K562 (cell line): ENCODE data around the gene PYGO2. TPM values are rescaled to one million over a fixed set of nuclear protein-coding genes. Genes with fewer than 3 reads are reported as not detected.

Experiments used
- ARID1B ChIP-seq: fragments of 450-650 bp; IDR thresholded peaks from 2 replicates; pipeline ENCODE4 v1.6.1; 2016; ENCODE audit warnings: antibody characterized with exemption, mild to moderate bottlenecking, inconsistent platforms
- CUX1 ChIP-seq: fragments of 200-800 bp; sonication (Bioruptor generic); IDR thresholded peaks from 2 replicates; pipeline ENCODE4 v1.6.1; 2016; ENCODE audit warnings: missing genetic modification characterization, missing compliant biosample characterization
- ERF ChIP-seq: fragments of 450-650 bp; formaldehyde crosslinking; IDR thresholded peaks from 2 replicates; pipeline ENCODE4 v1.4.0; 2020; ENCODE audit warnings: mild to moderate bottlenecking, mixed read lengths
- HLTF ChIP-seq: fragments of 450-650 bp; IDR thresholded peaks from 2 replicates; pipeline ENCODE4 v1.6.1; 2016
- HNRNPLL ChIP-seq: fragments of 200-400 bp; formaldehyde crosslinking; IDR thresholded peaks from 2 replicates; pipeline ENCODE4 v1.6.1; 2017; ENCODE audit warnings: low read length, low read depth, mild to moderate bottlenecking; ENCODE audit not compliant: poor library complexity, severe bottlenecking
- NCOR1 ChIP-seq: fragments of 450-650 bp; IDR thresholded peaks from 2 replicates; pipeline ENCODE4 v1.6.1; 2016; ENCODE audit warnings: mild to moderate bottlenecking, moderate library complexity
- PRDM10 ChIP-seq: fragments of 450-650 bp; IDR thresholded peaks from 2 replicates; pipeline ENCODE4 v1.6.1; 2018; ENCODE audit not compliant: partially characterized antibody
- SAFB ChIP-seq: fragments of 200-400 bp; formaldehyde crosslinking; IDR thresholded peaks from 2 replicates; pipeline ENCODE4 v1.6.1; 2017; ENCODE audit warnings: low read depth, low read length, borderline replicate concordance
- SIX5 ChIP-seq, 2 experiments: IDR thresholded peaks; 2 replicates each; pipeline ENCODE4 v1.6.1; 2011; ENCODE audit warnings: low read length in 2 of 2, borderline replicate concordance in 1 of 2, low read depth in 1 of 2, mild to moderate bottlenecking in 1 of 2, moderate library complexity in 1 of 2; ENCODE audit not compliant: insufficient read depth in 1 of 2
- SRSF3 ChIP-seq: fragments of 200-400 bp; formaldehyde crosslinking; IDR thresholded peaks from 2 replicates; pipeline ENCODE4 v1.6.1; 2016; ENCODE audit warnings: mild to moderate bottlenecking, low read length, moderate library complexity; ENCODE audit not compliant: insufficient read depth
- TAF1 ChIP-seq: IDR thresholded peaks from 2 replicates; pipeline ENCODE4 v1.6.1; 2011; ENCODE audit warnings: mild to moderate bottlenecking, low read length, moderate library complexity; ENCODE audit not compliant: insufficient read depth, control insufficient read depth, severe bottlenecking; ENCODE audit errors: extremely low read depth
- YY1 ChIP-seq, 3 experiments: IDR thresholded peaks; 2 replicates each; pipeline ENCODE4 v1.6.1; 2011; ENCODE audit warnings: low read length in 2 of 3, mild to moderate bottlenecking in 2 of 3, moderate library complexity in 2 of 3, borderline replicate concordance in 1 of 3, control low read depth in 1 of 3, low read depth in 1 of 3; ENCODE audit not compliant: insufficient read depth in 3 of 3, insufficient replicate concordance in 2 of 3, control insufficient read depth in 1 of 3, insufficient read length in 1 of 3; ENCODE audit errors: extremely low read depth in 1 of 3
- polyA plus RNA-seq, 8 experiments: library from polyadenylated mRNA; depleted of rRNA in 4 of 8; stranded (reverse) in 5 of 8; unstranded in 3 of 8; fragments of >200 nt; fragmentation: Nextera tagmentation in 2 of 8; fragmentation: Illumina TruSeq in 1 of 8; extraction: Ambion mirVana in 2 of 8; extraction: Trizol in 1 of 8; gene quantifications; 2 replicates each; pipeline versions ENCODE4 v1.2.1 to v1.2.3, GENCODE V29; 2011 to 2014; ENCODE audit warnings: inconsistent platforms in 1 of 8, missing spikeins in 1 of 8
- total RNA-seq, 7 experiments: library from RNA; depleted of rRNA in 6 of 7; stranded (reverse); fragments of >200 nt in 6 of 7; fragmentation: Illumina TruSeq in 2 of 7; extraction: Trizol in 2 of 7; gene quantifications; 2 replicates each; pipeline versions ENCODE4 v1.2.1 to v1.2.3, GENCODE V29; 2011 to 2021; ENCODE audit warnings: low replicate concordance in 1 of 7
- TF ChIP-seq, protein P1 (sequence below), 2 experiments: IDR thresholded peaks; 2 replicates each; pipeline ENCODE4 v1.6.1; 2011; ENCODE audit warnings: borderline replicate concordance in 1 of 2, control low read depth in 1 of 2, low read depth in 1 of 2, low read length in 1 of 2, mild to moderate bottlenecking in 1 of 2, mixed read lengths in 1 of 2, moderate library complexity in 1 of 2; ENCODE audit not compliant: insufficient read depth in 1 of 2, insufficient read length in 1 of 2, poor library complexity in 1 of 2, severe bottlenecking in 1 of 2; ENCODE audit errors: extremely low read depth in 1 of 2
- TF ChIP-seq, protein P2 (sequence below): fragments of 250-450 bp; sonication (Bioruptor Pico); IDR thresholded peaks from 2 replicates; pipeline ENCODE4 v1.8.0; 2022; ENCODE audit warnings: moderate library complexity, mild to moderate bottlenecking, inconsistent platforms

The PYGO2 gene
- total and polyA plus RNA-seq, 9 of the 15 experiments (the other 6 are each of a cell fraction or from before 2014, with no cell fraction given), result 8.3 to 36.2 (median 18.2) TPM

- peak; percentile 33 for TF ChIP-seq PRDM10
- TF ChIP-seq NCOR1, result no peak
- TF ChIP-seq CUX1 (CRISPR knock-in tag), result no peak
- TF ChIP-seq HLTF, result no peak
- TF ChIP-seq ARID1B, result no peak; the same call in 1 of the 2 replicates
- TF ChIP-seq TAF1, result peak; percentile 36
- TF ChIP-seq, protein P1, sequence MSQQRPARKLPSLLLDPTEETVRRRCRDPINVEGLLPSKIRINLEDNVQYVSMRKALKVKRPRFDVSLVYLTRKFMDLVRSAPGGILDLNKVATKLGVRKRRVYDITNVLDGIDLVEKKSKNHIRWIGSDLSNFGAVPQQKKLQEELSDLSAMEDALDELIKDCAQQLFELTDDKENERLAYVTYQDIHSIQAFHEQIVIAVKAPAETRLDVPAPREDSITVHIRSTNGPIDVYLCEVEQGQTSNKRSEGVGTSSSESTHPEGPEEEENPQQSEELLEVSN (IDR thresholded peaks at IDR 0.05; ENCODE audit: borderline replicate concordance in 1 of 2, extremely low read depth in 1 of 2, insufficient read depth in 1 of 2, insufficient read length in 1 of 2, low read depth in 1 of 2, low read length in 1 of 2, poor library complexity in 1 of 2, severe bottlenecking in 1 of 2), result peak in 1 of 2 experiments; percentile 24
- 0 out of 2 replicates have a peak, but pooled peaks have one; percentile 17 for TF ChIP-seq ERF (CRISPR knock-in tag)
- peak in 2 of 3 experiments; percentile 67 to 76 for TF ChIP-seq YY1 (IDR thresholded peaks at IDR 0.05; ENCODE audit: borderline replicate concordance in 1 of 3, control insufficient read depth in 1 of 3, extremely low read depth in 1 of 3, insufficient read depth in 3 of 3, insufficient read length in 1 of 3, insufficient replicate concordance in 2 of 3, low read depth in 1 of 3, low read length in 2 of 3)
- no peak for TF ChIP-seq HNRNPLL
- no peak for TF ChIP-seq SAFB
- no peak for TF ChIP-seq SRSF3
- TF ChIP-seq, protein P2, sequence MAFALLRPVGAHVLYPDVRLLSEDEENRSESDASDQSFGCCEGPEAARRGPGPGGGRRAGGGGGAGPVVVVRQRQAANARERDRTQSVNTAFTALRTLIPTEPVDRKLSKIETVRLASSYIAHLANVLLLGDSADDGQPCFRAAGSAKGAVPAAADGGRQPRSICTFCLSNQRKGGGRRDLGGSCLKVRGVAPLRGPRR, result no peak
- no peak for TF ChIP-seq SIX5 (IDR thresholded peaks at IDR 0.05; ENCODE audit: borderline replicate concordance in 1 of 2, insufficient read depth in 1 of 2, low read depth in 1 of 2, low read length in 2 of 2)
Measured at GRCh38 chr1:154975409-154976059, 14.0 kb upstream of the PYGO2 start (continued).
